A375 (cell line): Measurements from ENCODE around the gene CCNDBP1. TPM values are rescaled to one million over a fixed set of nuclear protein-coding genes. Genes with fewer than 3 reads are reported as not detected.

Experiments used
- total RNA-seq: library from RNA; depleted of rRNA; stranded (reverse); fragments of >200 nt; shearing (Covaris generic); gene quantifications from 2 replicates; pipeline ENCODE4 v1.2.3, GENCODE V29; 2014; rRNA removed

The CCNDBP1 gene, protein sequence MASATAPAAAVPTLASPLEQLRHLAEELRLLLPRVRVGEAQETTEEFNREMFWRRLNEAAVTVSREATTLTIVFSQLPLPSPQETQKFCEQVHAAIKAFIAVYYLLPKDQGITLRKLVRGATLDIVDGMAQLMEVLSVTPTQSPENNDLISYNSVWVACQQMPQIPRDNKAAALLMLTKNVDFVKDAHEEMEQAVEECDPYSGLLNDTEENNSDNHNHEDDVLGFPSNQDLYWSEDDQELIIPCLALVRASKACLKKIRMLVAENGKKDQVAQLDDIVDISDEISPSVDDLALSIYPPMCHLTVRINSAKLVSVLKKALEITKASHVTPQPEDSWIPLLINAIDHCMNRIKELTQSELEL
- 51.1 and 53.4 TPM in 2 replicates for total RNA-seq

DNA sequence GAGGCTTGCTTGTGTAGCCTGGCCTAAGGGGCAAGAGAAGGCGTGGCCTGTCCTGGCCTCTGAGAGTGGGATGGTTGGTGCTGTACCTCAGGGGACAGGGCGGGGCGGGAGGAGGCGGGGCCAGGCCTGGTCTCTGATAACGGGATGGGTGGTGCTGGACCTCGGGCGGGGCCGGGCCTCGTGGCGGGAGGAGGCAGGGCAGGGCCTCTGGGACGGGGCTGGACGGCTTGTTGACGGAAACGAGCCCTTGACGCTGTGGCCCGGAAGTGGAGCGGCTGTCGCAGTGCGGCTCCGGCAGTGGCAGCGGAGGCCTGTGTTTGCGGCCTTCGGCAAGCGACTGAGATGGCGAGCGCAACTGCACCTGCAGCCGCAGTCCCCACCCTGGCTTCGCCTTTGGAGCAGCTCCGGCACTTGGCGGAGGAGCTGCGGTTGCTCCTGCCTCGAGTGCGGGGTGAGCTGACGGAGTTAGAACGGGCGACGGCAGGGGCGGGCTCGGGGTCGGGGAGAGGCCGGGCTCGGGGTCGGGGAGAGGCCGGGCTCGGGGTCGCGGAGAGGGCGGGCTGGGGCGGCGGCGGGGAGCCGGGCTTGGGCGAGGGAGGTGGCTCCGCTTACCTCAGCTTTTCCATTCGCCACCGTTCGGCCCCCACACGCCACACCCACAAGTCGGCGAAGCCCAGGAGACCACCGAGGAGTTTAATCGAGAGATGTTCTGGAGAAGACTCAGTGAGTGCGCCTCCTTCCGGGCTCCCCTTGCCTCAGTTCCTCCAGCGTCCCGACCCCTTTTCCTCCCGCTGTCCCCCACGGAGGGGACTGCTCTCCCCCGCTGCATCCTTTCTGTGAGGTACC, at the start of gene CCNDBP1:
Gene CCNDBP1 (plus strand): TSS at position 247 of the 846 bp plus-strand sequence. CDS start 96 bp downstream, at position 343.

DNA sequence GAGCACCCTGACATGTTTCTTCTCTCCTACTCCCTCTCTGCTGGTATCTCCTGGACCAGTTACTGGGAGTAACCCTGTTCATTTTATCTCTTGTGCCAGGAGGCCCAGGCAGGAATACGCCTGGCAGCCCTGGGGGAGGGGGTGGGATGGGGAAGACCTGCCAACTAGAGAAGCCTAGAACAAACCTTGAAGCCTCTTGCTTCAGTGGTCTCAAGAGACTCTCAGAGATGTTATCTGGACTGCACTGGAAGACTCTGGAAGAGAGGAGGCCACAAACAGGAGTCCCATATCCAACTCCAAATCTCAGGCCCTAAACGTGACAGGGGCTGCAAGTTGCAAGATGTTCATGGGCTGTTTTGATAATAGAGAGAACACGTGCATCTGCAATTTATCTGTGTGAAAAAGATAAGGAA, 35.8 kb downstream of the CCNDBP1 start, which contains the start of gene EPB42:
Gene EPB42 (minus strand): TSS at position 28 of the 413 bp plus-strand sequence. CDS start 193 bp downstream, outside the sequence.

Other genes with a start within 250 kb of the CCNDBP1 start
- 31.7 and 32.2 TPM in 2 replicates for gene UBR1, start 79.4 kb upstream of the CCNDBP1 start, total RNA-seq
- 21.7 and 25.8 TPM in 2 replicates for gene TMEM62, start 51.8 kb upstream of the CCNDBP1 start, total RNA-seq
- not detected in 2 replicates for gene EPB42, start 35.6 kb downstream of the CCNDBP1 start, total RNA-seq
- gene TGM5, start 81.5 kb downstream of the CCNDBP1 start, total RNA-seq = 0.66 TPM in 1 of 2 replicates, not detected in the other
- not detected in 2 replicates for gene TGM7, start 116.9 kb downstream of the CCNDBP1 start, total RNA-seq
- 16.9 and 19.5 TPM in 2 replicates for gene LCMT2, start 145.2 kb downstream of the CCNDBP1 start, total RNA-seq
- gene ZSCAN29, start 185.6 kb downstream of the CCNDBP1 start, total RNA-seq = 21.9 and 24.0 TPM in 2 replicates
- gene TUBGCP4, start 185.7 kb downstream of the CCNDBP1 start, total RNA-seq = 12.4 and 12.6 TPM in 2 replicates